Measurements from ENCODE around the gene LRFN5.

- TF ChIP-seq EZH2 (IDR thresholded peaks at IDR 0.05; ENCODE audit: insufficient read depth, poor library complexity, severe bottlenecking) (no peak), EZH2phosphoT487 (IDR thresholded peaks at IDR 0.05; ENCODE audit: insufficient read depth, low read depth) (no peak)
Measured at GRCh38 chr14:41891624-41892023, 284.9 kb downstream of the LRFN5 start.
